H1 (cell line): ENCODE results near the gene PF4V1.

Source experiments
- CHD2 ChIP-seq: IDR thresholded peaks from 2 replicates; pipeline ENCODE4 v1.6.1; 2012; ENCODE audit warnings: low read length, improper control_type of control experiment
- CTCF ChIP-seq, 3 experiments: IDR thresholded peaks; 1 replicate in 2 of 3; 2 replicates in 1 of 3; pipeline versions ENCODE4 v1.5.1 to v1.6.1; 2011; ENCODE audit warnings: low read length in 3 of 3, mild to moderate bottlenecking in 3 of 3, inconsistent platforms in 2 of 3, low read depth in 1 of 3, moderate library complexity in 1 of 3; ENCODE audit not compliant: insufficient read depth in 1 of 3; ENCODE audit errors: control extremely low read depth in 1 of 3
- EGR1 ChIP-seq: IDR thresholded peaks from 2 replicates; pipeline ENCODE4 v1.6.1; 2011; ENCODE audit warnings: low read depth, low read length, borderline replicate concordance
- EZH2 ChIP-seq: fragments of 200-600 bp; sonication (generic); IDR thresholded peaks from 2 replicates; pipeline ENCODE4 v1.7.1; 2012; ENCODE audit warnings: low read depth, mild to moderate bottlenecking, moderate library complexity, low read length, inconsistent platforms; ENCODE audit not compliant: severe bottlenecking
- GABPA ChIP-seq: IDR thresholded peaks from 2 replicates; pipeline ENCODE4 v1.6.1; 2011; ENCODE audit warnings: mild to moderate bottlenecking, low read length, moderate library complexity, borderline replicate concordance; ENCODE audit not compliant: insufficient read depth
- JUND ChIP-seq: IDR thresholded peaks from 2 replicates; pipeline ENCODE4 v1.6.1; 2011; ENCODE audit warnings: mild to moderate bottlenecking, improper control_type of control experiment, low read length
- POLR2A ChIP-seq, 2 experiments: IDR thresholded peaks; 1 replicate in 1 of 2; 2 replicates in 1 of 2; pipeline ENCODE4 v1.6.1; 2011; ENCODE audit warnings: low read depth in 2 of 2, low read length in 2 of 2, mild to moderate bottlenecking in 2 of 2; ENCODE audit errors: control extremely low read depth in 1 of 2
- TAF1 ChIP-seq: IDR thresholded peaks from 2 replicates; pipeline ENCODE4 v1.6.1; 2011; ENCODE audit warnings: mild to moderate bottlenecking, low read depth, low read length
- TF ChIP-seq, protein P1 (sequence below): IDR thresholded peaks from 2 replicates; pipeline ENCODE4 v1.6.1; 2012; ENCODE audit warnings: inconsistent platforms

GRCh38 chr4:73844806-73845205 lies 8.3 kb upstream of the PF4V1 start:
- TF ChIP-seq POLR2A (IDR thresholded peaks at IDR 0.05; ENCODE audit: control extremely low read depth in 1 of 2, low read depth in 2 of 2, low read length in 2 of 2) (no peak), TAF1 (no peak), JUND (no peak), GABPA (no peak), CTCF (IDR thresholded peaks at IDR 0.05; ENCODE audit: control extremely low read depth in 1 of 3, insufficient read depth in 1 of 3, low read depth in 1 of 3, low read length in 3 of 3) (no peak), CHD2 (no peak), EGR1 (no peak), EZH2 (no peak)
- TF ChIP-seq, protein P1, sequence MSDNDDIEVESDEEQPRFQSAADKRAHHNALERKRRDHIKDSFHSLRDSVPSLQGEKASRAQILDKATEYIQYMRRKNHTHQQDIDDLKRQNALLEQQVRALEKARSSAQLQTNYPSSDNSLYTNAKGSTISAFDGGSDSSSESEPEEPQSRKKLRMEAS = no peak
